Measurements from ENCODE around the gene EGLN2. TPM values are rescaled to one million over a fixed set of nuclear protein-coding genes. Genes with fewer than 3 reads are reported as not detected.
A peak's percentile ranks its signal among the peaks of the same experiment; 100 is the strongest.

EGLN2 gene
- total and polyA plus RNA-seq, 9 of the 15 experiments (the other 6 are each of a cell fraction or from before 2014, with no cell fraction given): 9.6 to 114 (median 71.0) TPM

DNA sequence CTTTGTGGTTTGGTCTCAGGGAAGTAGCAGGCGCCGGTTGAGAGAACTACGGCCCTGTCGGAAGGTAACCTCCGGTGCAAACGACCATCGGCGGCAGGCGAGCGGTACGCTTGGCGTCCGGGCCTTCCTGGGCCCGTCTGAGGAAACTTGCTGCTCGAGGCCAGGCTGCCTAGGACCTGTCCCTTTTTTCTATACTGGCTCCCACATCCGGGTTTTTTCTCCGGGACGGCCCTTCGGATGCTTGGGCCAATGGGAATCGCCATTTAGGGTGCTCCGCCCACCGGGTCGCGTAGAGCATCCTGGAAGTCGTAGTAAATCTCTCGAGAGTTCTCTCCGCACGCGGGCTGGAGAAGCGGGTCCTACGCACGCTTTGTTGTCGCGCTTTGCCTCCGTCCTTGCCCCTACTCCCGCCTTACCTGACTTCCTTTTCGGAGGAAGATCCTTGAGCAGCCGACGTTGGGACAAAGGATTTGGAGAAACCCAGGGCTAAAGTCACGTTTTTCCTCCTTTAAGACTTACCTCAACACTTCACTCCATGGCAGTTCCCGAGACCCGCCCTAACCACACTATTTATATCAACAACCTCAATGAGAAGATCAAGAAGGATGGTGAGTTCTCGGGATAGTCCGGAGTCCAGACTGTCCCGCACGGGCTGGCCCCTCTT lies 48.0 kb upstream of the EGLN2 start, which contains the start of gene SNRPA (continued):
- TF ChIP-seq E2F6 (IDR thresholded peaks at IDR 0.05; ENCODE audit: borderline replicate concordance in 1 of 2, extremely low read depth in 1 of 2, insufficient read depth in 1 of 2, insufficient read length in 1 of 2, low read depth in 1 of 2, low read length in 1 of 2, poor library complexity in 1 of 2, severe bottlenecking in 1 of 2) (peak; percentile 93 to 94), ILF3 (IDR thresholded peaks at IDR 0.05; ENCODE audit: borderline replicate concordance) (no peak), ZBTB49 (CRISPR knock-in tag; IDR thresholded peaks at IDR 0.05; ENCODE audit: borderline replicate concordance) (no peak)

DNA sequence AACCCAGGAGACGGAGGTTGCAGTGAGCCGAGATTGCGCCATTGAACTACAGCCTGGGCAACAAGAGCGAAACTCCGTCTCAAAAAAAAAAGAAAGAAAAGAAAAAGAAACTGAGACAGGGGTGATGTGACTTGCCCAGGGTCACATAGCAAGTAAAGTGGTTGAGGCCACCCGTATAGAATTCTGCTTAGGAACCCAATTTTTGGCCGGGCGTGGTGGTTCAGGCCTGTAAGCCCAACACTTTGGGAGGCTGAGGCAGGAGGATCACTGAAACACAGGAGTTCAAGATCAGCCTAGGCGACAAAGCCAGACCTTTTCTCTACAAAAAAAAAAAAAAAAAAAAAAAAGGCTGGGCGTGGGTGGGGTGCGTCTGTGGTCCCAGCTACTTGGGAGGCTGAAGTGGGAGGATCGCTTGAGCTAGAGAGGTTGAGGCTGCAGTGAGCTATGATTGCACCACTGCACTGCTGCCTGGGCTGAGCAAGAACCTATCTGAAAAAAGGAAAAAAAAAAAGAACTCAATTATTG lies 46.7 kb upstream of the EGLN2 start:
- POLR2A ChIA-PET: interaction anchor here (0.5 to 1.7 kb wide), 8 partner anchors 9 to 1241 kb away, joined by 3 to 9 read pairs (median 3); partner anchors contain the start of gene ATP1A3
- WGBS (ENCODE audit: insufficient coverage, low coverage, missing lambda C conversion rate): 0% methylated on average over 7 of the region's 12 CpGs
- no peak overlapping the region for H2AFZ ChIP-seq (ENCODE audit: low read depth, low read length)
- H3K4me2 ChIP-seq (ENCODE audit: insufficient read depth, low read length): peak overlapping the region; percentile 100
- H3K9me1 ChIP-seq (ENCODE audit: control insufficient read depth, insufficient read depth, low read length): peaks cover 3% of the 10 kb centered on the region
- no peak for ATAC-seq
- no peak for FAIRE-seq
- peaks cover 53% of the 10 kb centered on the region for H3K36me3 ChIP-seq (ENCODE audit: control insufficient read depth, insufficient read depth, low read length)
- H3K79me2 ChIP-seq (ENCODE audit: control insufficient read depth, insufficient read depth, low read length): peaks cover 88% of the 10 kb centered on the region
- peak overlapping the region; percentile 98; the same call in 2 of the 3 replicates for H3K27ac ChIP-seq (ENCODE audit: extremely low read depth, low read depth, low read length)
- intact Hi-C loops (cut with micrococcal nuclease) (no loop called here), in situ Hi-C loops (cut with MboI) (no loop called here)
- peak overlapping the region; percentile 94 to 99 for H3K9ac ChIP-seq (ENCODE audit: insufficient read depth in 1 of 2, low read depth in 2 of 2, low read length in 2 of 2)
- BruUV-seq (replicated peaks): no TSS peak
- peak overlapping the region; percentile 59 for H3K4me3 ChIP-seq
- H3K27me3 ChIP-seq (ENCODE audit: control insufficient read depth in 2 of 2, insufficient read depth in 2 of 2, low read length in 2 of 2): no peaks in the 10 kb centered on the region
- peak in 1 of 4 experiments; percentile 40 for DNase-seq (ENCODE audit: extremely low read depth in 1 of 4, low spot score in 3 of 4)
- peaks cover 32% of the 10 kb centered on the region for H4K20me1 ChIP-seq (replicated peaks; ENCODE audit: control insufficient read depth, insufficient read depth, low read length)
- peaks cover 35 to 45% of the 10 kb centered on the region in 2 experiments for H3K4me1 ChIP-seq (replicated peaks in 1 of 2; ENCODE audit: control insufficient read depth in 2 of 2, insufficient read depth in 2 of 2, low read length in 2 of 2)
- H3K9me3 ChIP-seq (replicated peaks; ENCODE audit: control insufficient read depth, insufficient read depth, low read depth, low read length): no peaks in the 10 kb centered on the region
- CTCF ChIA-PET (ENCODE audit: low intra/inter-chr PET ratio): interaction anchor here (0.7 kb wide), 1 partner anchor 452 kb away, joined by 3 read pairs; no protein-coding TSS in a partner anchor
- TF ChIP-seq ZNF3 (CRISPR knock-in tag; IDR thresholded peaks at IDR 0.05) (0 out of 2 replicates have a peak, but pooled peaks have one; percentile 13), GTF2E2 (tag; IDR thresholded peaks at IDR 0.05) (0 out of 2 replicates have a peak, but pooled peaks have one; percentile 11), XRCC5 (IDR thresholded peaks at IDR 0.05; ENCODE audit: low read depth, low read length) (0 out of 2 replicates have a peak, but pooled peaks have one; percentile 8), RBM25 (IDR thresholded peaks at IDR 0.05; ENCODE audit: low read depth, low read length, severe bottlenecking) (peak; percentile 25), ZNF384 (IDR thresholded peaks at IDR 0.05; ENCODE audit: low read depth, low read length) (peak; percentile 69), STAT5B (CRISPR knock-in tag; IDR thresholded peaks at IDR 0.05) (no peak), BCLAF1 (IDR thresholded peaks at IDR 0.05; ENCODE audit: borderline replicate concordance in 1 of 2, control insufficient read depth in 1 of 2, low read depth in 2 of 2, low read length in 1 of 2) (0 out of 4 replicates have a peak, but pooled peaks of 1 of the 2 experiments have one; percentile 42), CEBPB (tag; IDR thresholded peaks at IDR 0.05) (peak; percentile 35; the same call in 1 of the 2 replicates)

All from K562 (cell line).